ENCODE data around the gene ADGRG6. TPM values are rescaled to one million over a fixed set of nuclear protein-coding genes. Genes with fewer than 3 reads are reported as not detected.

Gene ADGRG6
- total and polyA plus RNA-seq, 2 experiments from 2014 or later, result 0.38 to 1.5 TPM

GRCh38 chr6:142316791-142317368, 15.1 kb downstream of the ADGRG6 start:
- Histone ChIP-seq H3K79me2 (ENCODE audit: insufficient read depth) (no peaks in the 10 kb centered on the region), H3K27me3 (replicated peaks; ENCODE audit: insufficient read depth) (no peaks in the 10 kb centered on the region), H3K4me2 (ENCODE audit: unreplicated experiment) (no peak overlapping the region), H3K9me2 (ENCODE audit: insufficient read depth) (no peaks in the 10 kb centered on the region), H3K9ac (no peak overlapping the region), H2AFZ (no peak overlapping the region), H3K4me3 (no peak overlapping the region), H3F3A (ENCODE audit: insufficient read depth) (no peaks in the 10 kb centered on the region), H3K4me1 (ENCODE audit: insufficient read depth) (no peaks in the 10 kb centered on the region), H4K20me1 (ENCODE audit: insufficient read depth) (no peaks in the 10 kb centered on the region), H3K9me3 (ENCODE audit: low read depth) (no peaks in the 10 kb centered on the region), H3K36me3 (ENCODE audit: low read depth) (no peaks in the 10 kb centered on the region), H3K27ac (no peak overlapping the region)
- in situ Hi-C loops (cut with MboI), result no loop called here
- no peak for DNase-seq
- TF ChIP-seq EZH2phosphoT487 (IDR thresholded peaks at IDR 0.05; ENCODE audit: insufficient read depth, low read depth) (no peak), EZH2 (IDR thresholded peaks at IDR 0.05; ENCODE audit: insufficient read depth, poor library complexity, severe bottlenecking) (no peak)
- WGBS, 2 experiments (ENCODE audit: low coverage in 1 of 2, low lambda C conversion rate in 2 of 2, missing lambda C conversion rate in 2 of 2), result 35 to 54% methylated on average over 1 of the region's 1 CpG

- 86 to 89% methylated on average over 1 of the region's 1 CpG for WGBS, 2 experiments (ENCODE audit: low coverage in 1 of 2, low lambda C conversion rate in 2 of 2, missing lambda C conversion rate in 2 of 2)
- TF ChIP-seq EZH2phosphoT487 (IDR thresholded peaks at IDR 0.05; ENCODE audit: insufficient read depth, low read depth) (no peak), EZH2 (IDR thresholded peaks at IDR 0.05; ENCODE audit: insufficient read depth, poor library complexity, severe bottlenecking) (no peak)
- H3K4me1 ChIP-seq (ENCODE audit: insufficient read depth), result no peaks in the 10 kb centered on the region
- H3K27me3 ChIP-seq (replicated peaks; ENCODE audit: insufficient read depth), result no peaks in the 10 kb centered on the region
- no peak for DNase-seq
- H4K20me1 ChIP-seq (ENCODE audit: insufficient read depth), result no peaks in the 10 kb centered on the region
- H3K4me3 ChIP-seq, result no peak overlapping the region
- H3F3A ChIP-seq (ENCODE audit: insufficient read depth), result no peaks in the 10 kb centered on the region
- in situ Hi-C loops (cut with MboI), result no loop called here
- no peak overlapping the region for H3K27ac ChIP-seq
- H3K9me3 ChIP-seq (ENCODE audit: low read depth), result no peaks in the 10 kb centered on the region
- H3K4me2 ChIP-seq (ENCODE audit: unreplicated experiment), result no peak overlapping the region
- H2AFZ ChIP-seq, result no peak overlapping the region
- no peaks in the 10 kb centered on the region for H3K36me3 ChIP-seq (ENCODE audit: low read depth)
- H3K79me2 ChIP-seq (ENCODE audit: insufficient read depth), result no peaks in the 10 kb centered on the region
- H3K9me2 ChIP-seq (ENCODE audit: insufficient read depth), result no peaks in the 10 kb centered on the region
- no peak overlapping the region for H3K9ac ChIP-seq
Measured at GRCh38 chr6:142318714-142319113, 16.9 kb downstream of the ADGRG6 start.

GRCh38 chr6:142320366-142320765, 18.6 kb downstream of the ADGRG6 start:
- H3K9me2 ChIP-seq (ENCODE audit: insufficient read depth), result no peaks in the 10 kb centered on the region
- H3F3A ChIP-seq (ENCODE audit: insufficient read depth), result no peaks in the 10 kb centered on the region
- no peaks in the 10 kb centered on the region for H3K27me3 ChIP-seq (replicated peaks; ENCODE audit: insufficient read depth)
- H3K4me3 ChIP-seq, result no peak overlapping the region
- TF ChIP-seq EZH2phosphoT487 (IDR thresholded peaks at IDR 0.05; ENCODE audit: insufficient read depth, low read depth), result no peak
- no peak for TF ChIP-seq EZH2 (IDR thresholded peaks at IDR 0.05; ENCODE audit: insufficient read depth, poor library complexity, severe bottlenecking)
- no peak for DNase-seq
- in situ Hi-C loops (cut with MboI), result no loop called here
- no peaks in the 10 kb centered on the region for H3K4me1 ChIP-seq (ENCODE audit: insufficient read depth)
- H2AFZ ChIP-seq, result no peak overlapping the region
- WGBS, 2 experiments (ENCODE audit: low coverage in 1 of 2, low lambda C conversion rate in 2 of 2, missing lambda C conversion rate in 2 of 2), result 61 to 70% methylated on average over 3 of the region's 3 CpGs
- no peaks in the 10 kb centered on the region for H3K9me3 ChIP-seq (ENCODE audit: low read depth)
- H4K20me1 ChIP-seq (ENCODE audit: insufficient read depth), result no peaks in the 10 kb centered on the region
- no peaks in the 10 kb centered on the region for H3K79me2 ChIP-seq (ENCODE audit: insufficient read depth)
- H3K9ac ChIP-seq, result no peak overlapping the region
- no peak overlapping the region for H3K27ac ChIP-seq
- H3K36me3 ChIP-seq (ENCODE audit: low read depth), result no peaks in the 10 kb centered on the region
- H3K4me2 ChIP-seq (ENCODE audit: unreplicated experiment), result no peak overlapping the region

- no peaks in the 10 kb centered on the region for H3K27me3 ChIP-seq (replicated peaks; ENCODE audit: insufficient read depth)
- no peaks in the 10 kb centered on the region for H3K79me2 ChIP-seq (ENCODE audit: insufficient read depth)
- H2AFZ ChIP-seq, result no peak overlapping the region
- DNase-seq, result no peak
- no peaks in the 10 kb centered on the region for H3K9me2 ChIP-seq (ENCODE audit: insufficient read depth)
- H3K4me3 ChIP-seq, result no peak overlapping the region
- in situ Hi-C loops (cut with MboI), result no loop called here
- no peak overlapping the region for H3K27ac ChIP-seq
- H3K9me3 ChIP-seq (ENCODE audit: low read depth), result no peaks in the 10 kb centered on the region
- H3K9ac ChIP-seq, result no peak overlapping the region
- no peaks in the 10 kb centered on the region for H3K4me1 ChIP-seq (ENCODE audit: insufficient read depth)
- no peak for TF ChIP-seq EZH2 (IDR thresholded peaks at IDR 0.05; ENCODE audit: insufficient read depth, poor library complexity, severe bottlenecking)
- TF ChIP-seq EZH2phosphoT487 (IDR thresholded peaks at IDR 0.05; ENCODE audit: insufficient read depth, low read depth), result no peak
- H3F3A ChIP-seq (ENCODE audit: insufficient read depth), result no peaks in the 10 kb centered on the region
- no peaks in the 10 kb centered on the region for H4K20me1 ChIP-seq (ENCODE audit: insufficient read depth)
- H3K4me2 ChIP-seq (ENCODE audit: unreplicated experiment), result no peak overlapping the region
- 63 to 69% methylated on average over 3 of the region's 3 CpGs for WGBS, 2 experiments (ENCODE audit: low coverage in 1 of 2, low lambda C conversion rate in 2 of 2, missing lambda C conversion rate in 2 of 2)
- no peaks in the 10 kb centered on the region for H3K36me3 ChIP-seq (ENCODE audit: low read depth)
Measured at GRCh38 chr6:142321451-142321850, 19.6 kb downstream of the ADGRG6 start.

- in situ Hi-C loops (cut with MboI), result no loop called here
Measured at GRCh38 chr6:142322066-142322465, 20.3 kb downstream of the ADGRG6 start.

More at GRCh38 chr6:142322066-142322465, 20.3 kb downstream of the ADGRG6 start:
- 93 to 97% methylated on average over 5 of the region's 5 CpGs for WGBS, 2 experiments (ENCODE audit: low coverage in 1 of 2, low lambda C conversion rate in 2 of 2, missing lambda C conversion rate in 2 of 2)
- H4K20me1 ChIP-seq (ENCODE audit: insufficient read depth), result no peaks in the 10 kb centered on the region
- H3K9me2 ChIP-seq (ENCODE audit: insufficient read depth), result no peaks in the 10 kb centered on the region
- TF ChIP-seq EZH2 (IDR thresholded peaks at IDR 0.05; ENCODE audit: insufficient read depth, poor library complexity, severe bottlenecking) (no peak), EZH2phosphoT487 (IDR thresholded peaks at IDR 0.05; ENCODE audit: insufficient read depth, low read depth) (no peak)
- H2AFZ ChIP-seq, result no peak overlapping the region
- H3K4me2 ChIP-seq (ENCODE audit: unreplicated experiment), result no peak overlapping the region
- no peaks in the 10 kb centered on the region for H3F3A ChIP-seq (ENCODE audit: insufficient read depth)
- H3K27ac ChIP-seq, result no peak overlapping the region
- H3K9ac ChIP-seq, result no peak overlapping the region
- H3K4me1 ChIP-seq (ENCODE audit: insufficient read depth), result no peaks in the 10 kb centered on the region
- no peak overlapping the region for H3K4me3 ChIP-seq
- H3K79me2 ChIP-seq (ENCODE audit: insufficient read depth), result no peaks in the 10 kb centered on the region
- no peaks in the 10 kb centered on the region for H3K27me3 ChIP-seq (replicated peaks; ENCODE audit: insufficient read depth)
- no peaks in the 10 kb centered on the region for H3K9me3 ChIP-seq (ENCODE audit: low read depth)
- H3K36me3 ChIP-seq (ENCODE audit: low read depth), result no peaks in the 10 kb centered on the region
- no peak for DNase-seq
